Glomerular visceral epithelial cell (primary cell): ENCODE results near the gene B3GLCT.
A peak's percentile ranks its signal among the peaks of the same experiment; 100 is the strongest.
"Not testable (repeated sequence)": the region's sequence is repeated elsewhere in the genome, so short reads cannot be mapped to it uniquely, and the experiment has no call there.

ENCODE experiments used
- DNase-seq: peaks from one replicate; pipeline ENCODE4 v3.0.0-alpha.2; 2016; ENCODE audit errors: extremely low spot score

Gene B3GLCT

GRCh38 chr13:31184451-31184850, 15.3 kb upstream of the B3GLCT start:
- DNase-seq = no peak

GRCh38 chr13:31184981-31185645, 14.7 kb upstream of the B3GLCT start:
- no peak for DNase-seq

GRCh38 chr13:31191748-31192147, 8.0 kb upstream of the B3GLCT start:
- no peak for DNase-seq

GRCh38 chr13:31192306-31192705, 7.5 kb upstream of the B3GLCT start:
- DNase-seq = no peak

- no peak for DNase-seq
These were observed 4.2 kb upstream of the B3GLCT start for GRCh38 chr13:31195616-31196015.

GRCh38 chr13:31196992-31197391, 2.8 kb upstream of the B3GLCT start:
- no peak for DNase-seq

- no peak for DNase-seq
These were observed 1.3 kb upstream of the B3GLCT start for GRCh38 chr13:31198519-31198918.

GRCh38 chr13:31199527-31199848, 287 bp upstream of the B3GLCT start:
- no peak for DNase-seq

- peak; percentile 44 for DNase-seq
These were observed 829 bp downstream of the B3GLCT start for GRCh38 chr13:31200637-31200971.

- DNase-seq = peak; percentile 37
These were observed 1.7 kb downstream of the B3GLCT start for GRCh38 chr13:31201341-31202031.

- peak; percentile 60 for DNase-seq
These were observed 4.8 kb downstream of the B3GLCT start for GRCh38 chr13:31204592-31204991.

- peak; percentile 25 for DNase-seq
These were observed 8.1 kb downstream of the B3GLCT start for GRCh38 chr13:31207661-31208552.

GRCh38 chr13:31208559-31209122, 8.9 kb downstream of the B3GLCT start:
- DNase-seq = no peak

GRCh38 chr13:31209172-31209840, 9.5 kb downstream of the B3GLCT start:
- DNase-seq = peak; percentile 43

- DNase-seq = no peak
These were observed 10.1 kb downstream of the B3GLCT start for GRCh38 chr13:31209841-31210210.

GRCh38 chr13:31213651-31214289, 14.0 kb downstream of the B3GLCT start:
- DNase-seq = no peak

GRCh38 chr13:31214435-31214834, 14.7 kb downstream of the B3GLCT start:
- DNase-seq = no peak

- DNase-seq = not testable (repeated sequence)
These were observed 17.1 kb downstream of the B3GLCT start for GRCh38 chr13:31216916-31217315.

GRCh38 chr13:31219909-31220598, 20.3 kb downstream of the B3GLCT start:
- DNase-seq = no peak

GRCh38 chr13:31221057-31221456, 21.3 kb downstream of the B3GLCT start:
- DNase-seq = no peak

GRCh38 chr13:31223215-31223614, 23.4 kb downstream of the B3GLCT start:
- no peak for DNase-seq
